GM23338 (cell line): ENCODE data around the gene WRAP53. TPM values are rescaled to one million over a fixed set of nuclear protein-coding genes. Genes with fewer than 3 reads are reported as not detected.

ENCODE experiments used
- ATAC-seq: fragments of 200-7000 bp; cut with Tn5 transposase; 3 replicates; pipeline ENCODE4 v1.9.1; 2020
- DNase-seq: peaks from one replicate; pipeline ENCODE4 v3.0.0-alpha.2; 2015; ENCODE audit warnings: low spot score
- H2AFZ ChIP-seq: fragments of 200-600 bp; sonication (generic); 2 replicates; pipeline ENCODE4 v1.8.0; 2016; ENCODE audit warnings: antibody characterized with exemption, mild to moderate bottlenecking, moderate library complexity
- H3F3A ChIP-seq: fragments of 200-600 bp; sonication (generic); replicated peaks from 2 replicates; pipeline ENCODE4 v1.8.0; 2017; ENCODE audit warnings: antibody characterized with exemption, mixed run types, low read depth
- H3K27ac ChIP-seq: fragments of 200-600 bp; sonication (generic); 2 replicates; pipeline ENCODE4 v1.6.1; 2016; ENCODE audit warnings: low read depth
- H3K27me3 ChIP-seq: fragments of 200-600 bp; sonication (generic); 2 replicates; pipeline ENCODE4 v1.8.0; 2016; ENCODE audit warnings: mild to moderate bottlenecking, mixed run types, moderate library complexity; ENCODE audit not compliant: insufficient read depth
- H3K36me3 ChIP-seq: fragments of 200-600 bp; sonication (generic); 2 replicates; pipeline ENCODE4 v1.8.0; 2016; ENCODE audit warnings: mild to moderate bottlenecking; ENCODE audit not compliant: insufficient read depth
- H3K4me1 ChIP-seq: fragments of 200-600 bp; sonication (generic); 2 replicates; pipeline ENCODE4 v1.8.0; 2016; ENCODE audit warnings: mild to moderate bottlenecking, moderate library complexity; ENCODE audit not compliant: insufficient read depth
- H3K4me2 ChIP-seq: fragments of 200-600 bp; sonication (generic); 2 replicates; pipeline ENCODE4 v1.7.1; 2017; ENCODE audit warnings: mixed run types
- H3K4me3 ChIP-seq: fragments of 200-600 bp; sonication (generic); 2 replicates; pipeline ENCODE4 v1.6.1; 2016; ENCODE audit warnings: mixed run types
- H3K79me2 ChIP-seq: fragments of 200-600 bp; sonication (generic); replicated peaks from 2 replicates; pipeline ENCODE4 v1.8.0; 2017; ENCODE audit warnings: mild to moderate bottlenecking; ENCODE audit not compliant: insufficient read depth
- H3K9me2 ChIP-seq: fragments of 200-600 bp; sonication (generic); 2 replicates; pipeline ENCODE4 v1.8.0; 2017; ENCODE audit not compliant: insufficient read depth
- H4K20me1 ChIP-seq: fragments of 200-600 bp; sonication (generic); replicated peaks from 2 replicates; pipeline ENCODE4 v1.8.0; 2017; ENCODE audit warnings: mild to moderate bottlenecking; ENCODE audit not compliant: insufficient read depth
- H3K27ac Mint-ChIP-seq: 2 replicates; pipeline ENCODE4 v1.8.0; 2020; ENCODE audit warnings: inconsistent platforms, mild to moderate bottlenecking, moderate library complexity, mixed read lengths
- H3K27me3 Mint-ChIP-seq: 3 replicates; pipeline ENCODE4 v1.8.0; 2022; ENCODE audit warnings: low read depth, mild to moderate bottlenecking, moderate library complexity, mixed read lengths, inconsistent platforms; ENCODE audit not compliant: insufficient read depth, poor library complexity
- H3K36me3 Mint-ChIP-seq: 3 replicates; pipeline ENCODE4 v1.8.0; 2021; ENCODE audit warnings: low read depth, mild to moderate bottlenecking, inconsistent platforms, moderate library complexity, mixed read lengths
- H3K4me1 Mint-ChIP-seq: 3 replicates; pipeline ENCODE4 v1.8.0; 2020; ENCODE audit warnings: mild to moderate bottlenecking, inconsistent platforms, mixed read lengths
- H3K4me3 Mint-ChIP-seq: 3 replicates; pipeline ENCODE4 v1.8.0; 2021; ENCODE audit warnings: moderate library complexity, mild to moderate bottlenecking, inconsistent platforms, mixed read lengths
- H3K9me3 Mint-ChIP-seq: 3 replicates; pipeline ENCODE4 v1.8.0; 2020; ENCODE audit warnings: moderate library complexity, mild to moderate bottlenecking, inconsistent platforms, mixed read lengths
- EZH2 ChIP-seq: fragments of 200-600 bp; sonication (generic); IDR thresholded peaks from one replicate; pipeline ENCODE4 v1.8.0; 2017; ENCODE audit warnings: antibody characterized with exemption, mild to moderate bottlenecking, low read depth; ENCODE audit not compliant: unreplicated experiment
- EZH2phosphoT487 ChIP-seq: fragments of 200-600 bp; sonication (generic); IDR thresholded peaks from one replicate; pipeline ENCODE4 v1.8.1; 2018; ENCODE audit warnings: antibody characterized with exemption; ENCODE audit not compliant: unreplicated experiment
- JUNB ChIP-seq: IDR thresholded peaks from one replicate; pipeline ENCODE4 v1.6.1; 2016; ENCODE audit warnings: antibody characterized with exemption; ENCODE audit not compliant: unreplicated experiment
- NANOG ChIP-seq: IDR thresholded peaks from 2 replicates; pipeline ENCODE4 v1.6.1; 2016; ENCODE audit warnings: antibody characterized with exemption, borderline replicate concordance
- STAT1 ChIP-seq: IDR thresholded peaks from one replicate; pipeline ENCODE4 v1.6.1; 2016; ENCODE audit warnings: antibody characterized with exemption; ENCODE audit not compliant: unreplicated experiment
- ZNF114 ChIP-seq: fragments of 250-450 bp; sonication (Bioruptor Pico); IDR thresholded peaks from 2 replicates; pipeline ENCODE4 v1.5.0; 2020; ENCODE audit warnings: mild to moderate bottlenecking, moderate library complexity
- ZNF331 ChIP-seq: fragments of 250-450 bp; sonication (Bioruptor Pico); IDR thresholded peaks from 2 replicates; pipeline ENCODE4 v1.5.0; 2020; ENCODE audit warnings: low read depth, mild to moderate bottlenecking, moderate library complexity
- polyA plus RNA-seq: library from polyadenylated mRNA; unstranded; fragments of >200 nt; fragmentation: Nextera tagmentation; extraction: Ambion mirVana; gene quantifications from 2 replicates; pipeline ENCODE4 v1.2.1, GENCODE V29; 2016
- total RNA-seq: library from RNA; depleted of rRNA; stranded (reverse); fragments of >200 nt; shearing (Covaris generic); gene quantifications from 2 replicates; pipeline ENCODE4 v1.2.3, GENCODE V29; 2014
- TF ChIP-seq, protein P1 (sequence below), 2 experiments: fragments of 200-600 bp in 1 of 2; sonication (generic) in 1 of 2; conservative IDR thresholded peaks; 2 replicates each; pipeline versions ENCODE4 v1.5.1 to v1.6.1; 2016 to 2017; ENCODE audit warnings: antibody characterized with exemption in 2 of 2, low read depth in 2 of 2, mild to moderate bottlenecking in 2 of 2, moderate library complexity in 1 of 2
- TF ChIP-seq, protein P2 (sequence below): IDR thresholded peaks from 2 replicates; pipeline ENCODE4 v1.6.1; 2016; ENCODE audit warnings: antibody characterized with exemption
- TF ChIP-seq, protein P3 (sequence below): fragments of 250-450 bp; sonication (Bioruptor Pico); IDR thresholded peaks from 2 replicates; pipeline ENCODE4 v1.5.0; 2020; ENCODE audit warnings: mild to moderate bottlenecking, moderate library complexity
- TF ChIP-seq, protein P4 (sequence below): IDR thresholded peaks from one replicate; pipeline ENCODE4 v1.6.1; 2018; ENCODE audit warnings: antibody characterized with exemption; ENCODE audit not compliant: unreplicated experiment

The WRAP53 gene
- total and polyA plus RNA-seq, 2 experiments from 2014 or later = 28.1 to 33.3 TPM

DNA sequence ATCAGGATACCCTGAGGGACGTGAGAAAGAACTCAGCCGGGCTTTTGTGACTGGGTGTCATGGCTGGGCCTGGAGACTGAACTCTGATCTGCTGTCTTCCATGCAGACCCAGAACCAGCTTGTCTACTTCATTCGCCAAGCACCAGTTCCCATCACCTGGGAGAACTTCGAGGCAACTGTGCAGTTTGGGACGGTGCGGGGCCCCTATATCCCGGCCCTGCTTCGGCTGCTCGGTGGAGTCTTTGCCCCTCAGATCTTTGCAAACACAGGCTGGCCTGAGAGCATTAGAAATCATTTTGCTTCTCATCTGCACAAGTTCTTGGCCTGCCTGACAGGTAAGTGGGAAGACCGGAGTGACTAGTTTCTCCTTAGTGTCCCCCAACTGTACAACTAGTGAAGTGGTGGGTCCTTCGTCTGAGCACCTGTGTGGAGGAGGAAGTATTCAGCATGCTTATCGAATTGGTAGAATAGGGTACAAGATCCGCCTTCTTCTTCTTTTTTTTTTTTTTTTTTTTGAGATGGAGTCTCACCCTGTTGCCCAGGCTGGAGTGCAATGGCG is 44.8 kb downstream of the WRAP53 start:
- Mint-ChIP-seq H3K9me3 (no peaks in the 10 kb centered on the region), H3K4me1 (no peaks in the 10 kb centered on the region), H3K36me3 (no peaks in the 10 kb centered on the region), H3K4me3 (no peak overlapping the region), H3K27me3 (peaks cover 12% of the 10 kb centered on the region), H3K27ac (no peak overlapping the region)
- Histone ChIP-seq H3K27me3 (no peaks in the 10 kb centered on the region), H2AFZ (no peak overlapping the region), H3K4me3 (no peak overlapping the region), H3K36me3 (no peaks in the 10 kb centered on the region), H3K27ac (no peak overlapping the region), H4K20me1 (no peaks in the 10 kb centered on the region), H3K9me2 (no peaks in the 10 kb centered on the region), H3K4me2 (no peak overlapping the region), H3K4me1 (no peaks in the 10 kb centered on the region), H3K79me2 (no peaks in the 10 kb centered on the region), H3F3A (no peaks in the 10 kb centered on the region)
- no peak for ATAC-seq
- TF ChIP-seq JUNB (no peak), ZNF114 (CRISPR knock-in tag) (no peak), STAT1 (no peak), EZH2phosphoT487 (no peak), EZH2 (no peak), NANOG (no peak), ZNF331 (no peak)
- TF ChIP-seq, protein P1, sequence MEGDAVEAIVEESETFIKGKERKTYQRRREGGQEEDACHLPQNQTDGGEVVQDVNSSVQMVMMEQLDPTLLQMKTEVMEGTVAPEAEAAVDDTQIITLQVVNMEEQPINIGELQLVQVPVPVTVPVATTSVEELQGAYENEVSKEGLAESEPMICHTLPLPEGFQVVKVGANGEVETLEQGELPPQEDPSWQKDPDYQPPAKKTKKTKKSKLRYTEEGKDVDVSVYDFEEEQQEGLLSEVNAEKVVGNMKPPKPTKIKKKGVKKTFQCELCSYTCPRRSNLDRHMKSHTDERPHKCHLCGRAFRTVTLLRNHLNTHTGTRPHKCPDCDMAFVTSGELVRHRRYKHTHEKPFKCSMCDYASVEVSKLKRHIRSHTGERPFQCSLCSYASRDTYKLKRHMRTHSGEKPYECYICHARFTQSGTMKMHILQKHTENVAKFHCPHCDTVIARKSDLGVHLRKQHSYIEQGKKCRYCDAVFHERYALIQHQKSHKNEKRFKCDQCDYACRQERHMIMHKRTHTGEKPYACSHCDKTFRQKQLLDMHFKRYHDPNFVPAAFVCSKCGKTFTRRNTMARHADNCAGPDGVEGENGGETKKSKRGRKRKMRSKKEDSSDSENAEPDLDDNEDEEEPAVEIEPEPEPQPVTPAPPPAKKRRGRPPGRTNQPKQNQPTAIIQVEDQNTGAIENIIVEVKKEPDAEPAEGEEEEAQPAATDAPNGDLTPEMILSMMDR (conservative IDR thresholded peaks at IDR 0.05; ENCODE audit: low read depth in 2 of 2) = no peak
- TF ChIP-seq, protein P2, sequence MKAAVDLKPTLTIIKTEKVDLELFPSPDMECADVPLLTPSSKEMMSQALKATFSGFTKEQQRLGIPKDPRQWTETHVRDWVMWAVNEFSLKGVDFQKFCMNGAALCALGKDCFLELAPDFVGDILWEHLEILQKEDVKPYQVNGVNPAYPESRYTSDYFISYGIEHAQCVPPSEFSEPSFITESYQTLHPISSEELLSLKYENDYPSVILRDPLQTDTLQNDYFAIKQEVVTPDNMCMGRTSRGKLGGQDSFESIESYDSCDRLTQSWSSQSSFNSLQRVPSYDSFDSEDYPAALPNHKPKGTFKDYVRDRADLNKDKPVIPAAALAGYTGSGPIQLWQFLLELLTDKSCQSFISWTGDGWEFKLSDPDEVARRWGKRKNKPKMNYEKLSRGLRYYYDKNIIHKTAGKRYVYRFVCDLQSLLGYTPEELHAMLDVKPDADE = no peak
- TF ChIP-seq, protein P3, sequence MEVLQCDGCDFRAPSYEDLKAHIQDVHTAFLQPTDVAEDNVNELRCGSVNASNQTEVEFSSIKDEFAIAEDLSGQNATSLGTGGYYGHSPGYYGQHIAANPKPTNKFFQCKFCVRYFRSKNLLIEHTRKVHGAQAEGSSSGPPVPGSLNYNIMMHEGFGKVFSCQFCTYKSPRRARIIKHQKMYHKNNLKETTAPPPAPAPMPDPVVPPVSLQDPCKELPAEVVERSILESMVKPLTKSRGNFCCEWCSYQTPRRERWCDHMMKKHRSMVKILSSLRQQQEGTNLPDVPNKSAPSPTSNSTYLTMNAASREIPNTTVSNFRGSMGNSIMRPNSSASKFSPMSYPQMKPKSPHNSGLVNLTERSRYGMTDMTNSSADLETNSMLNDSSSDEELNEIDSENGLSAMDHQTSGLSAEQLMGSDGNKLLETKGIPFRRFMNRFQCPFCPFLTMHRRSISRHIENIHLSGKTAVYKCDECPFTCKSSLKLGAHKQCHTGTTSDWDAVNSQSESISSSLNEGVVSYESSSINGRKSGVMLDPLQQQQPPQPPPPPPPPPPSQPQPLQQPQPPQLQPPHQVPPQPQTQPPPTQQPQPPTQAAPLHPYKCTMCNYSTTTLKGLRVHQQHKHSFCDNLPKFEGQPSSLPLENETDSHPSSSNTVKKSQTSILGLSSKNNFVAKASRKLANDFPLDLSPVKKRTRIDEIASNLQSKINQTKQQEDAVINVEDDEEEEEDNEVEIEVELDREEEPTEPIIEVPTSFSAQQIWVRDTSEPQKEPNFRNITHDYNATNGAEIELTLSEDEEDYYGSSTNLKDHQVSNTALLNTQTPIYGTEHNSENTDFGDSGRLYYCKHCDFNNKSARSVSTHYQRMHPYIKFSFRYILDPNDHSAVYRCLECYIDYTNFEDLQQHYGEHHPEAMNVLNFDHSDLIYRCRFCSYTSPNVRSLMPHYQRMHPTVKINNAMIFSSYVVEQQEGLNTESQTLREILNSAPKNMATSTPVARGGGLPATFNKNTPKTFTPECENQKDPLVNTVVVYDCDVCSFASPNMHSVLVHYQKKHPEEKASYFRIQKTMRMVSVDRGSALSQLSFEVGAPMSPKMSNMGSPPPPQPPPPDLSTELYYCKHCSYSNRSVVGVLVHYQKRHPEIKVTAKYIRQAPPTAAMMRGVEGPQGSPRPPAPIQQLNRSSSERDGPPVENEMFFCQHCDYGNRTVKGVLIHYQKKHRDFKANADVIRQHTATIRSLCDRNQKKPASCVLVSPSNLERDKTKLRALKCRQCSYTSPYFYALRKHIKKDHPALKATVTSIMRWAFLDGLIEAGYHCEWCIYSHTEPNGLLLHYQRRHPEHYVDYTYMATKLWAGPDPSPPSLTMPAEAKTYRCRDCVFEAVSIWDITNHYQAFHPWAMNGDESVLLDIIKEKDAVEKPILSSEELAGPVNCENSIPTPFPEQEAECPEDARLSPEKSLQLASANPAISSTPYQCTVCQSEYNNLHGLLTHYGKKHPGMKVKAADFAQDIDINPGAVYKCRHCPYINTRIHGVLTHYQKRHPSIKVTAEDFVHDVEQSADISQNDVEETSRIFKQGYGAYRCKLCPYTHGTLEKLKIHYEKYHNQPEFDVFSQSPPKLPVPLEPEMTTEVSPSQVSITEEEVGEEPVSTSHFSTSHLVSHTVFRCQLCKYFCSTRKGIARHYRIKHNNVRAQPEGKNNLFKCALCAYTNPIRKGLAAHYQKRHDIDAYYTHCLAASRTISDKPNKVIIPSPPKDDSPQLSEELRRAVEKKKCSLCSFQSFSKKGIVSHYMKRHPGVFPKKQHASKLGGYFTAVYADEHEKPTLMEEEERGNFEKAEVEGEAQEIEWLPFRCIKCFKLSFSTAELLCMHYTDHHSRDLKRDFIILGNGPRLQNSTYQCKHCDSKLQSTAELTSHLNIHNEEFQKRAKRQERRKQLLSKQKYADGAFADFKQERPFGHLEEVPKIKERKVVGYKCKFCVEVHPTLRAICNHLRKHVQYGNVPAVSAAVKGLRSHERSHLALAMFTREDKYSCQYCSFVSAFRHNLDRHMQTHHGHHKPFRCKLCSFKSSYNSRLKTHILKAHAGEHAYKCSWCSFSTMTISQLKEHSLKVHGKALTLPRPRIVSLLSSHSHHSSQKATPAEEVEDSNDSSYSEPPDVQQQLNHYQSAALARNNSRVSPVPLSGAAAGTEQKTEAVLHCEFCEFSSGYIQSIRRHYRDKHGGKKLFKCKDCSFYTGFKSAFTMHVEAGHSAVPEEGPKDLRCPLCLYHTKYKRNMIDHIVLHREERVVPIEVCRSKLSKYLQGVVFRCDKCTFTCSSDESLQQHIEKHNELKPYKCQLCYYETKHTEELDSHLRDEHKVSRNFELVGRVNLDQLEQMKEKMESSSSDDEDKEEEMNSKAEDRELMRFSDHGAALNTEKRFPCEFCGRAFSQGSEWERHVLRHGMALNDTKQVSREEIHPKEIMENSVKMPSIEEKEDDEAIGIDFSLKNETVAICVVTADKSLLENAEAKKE = no peak
- TF ChIP-seq, protein P4, sequence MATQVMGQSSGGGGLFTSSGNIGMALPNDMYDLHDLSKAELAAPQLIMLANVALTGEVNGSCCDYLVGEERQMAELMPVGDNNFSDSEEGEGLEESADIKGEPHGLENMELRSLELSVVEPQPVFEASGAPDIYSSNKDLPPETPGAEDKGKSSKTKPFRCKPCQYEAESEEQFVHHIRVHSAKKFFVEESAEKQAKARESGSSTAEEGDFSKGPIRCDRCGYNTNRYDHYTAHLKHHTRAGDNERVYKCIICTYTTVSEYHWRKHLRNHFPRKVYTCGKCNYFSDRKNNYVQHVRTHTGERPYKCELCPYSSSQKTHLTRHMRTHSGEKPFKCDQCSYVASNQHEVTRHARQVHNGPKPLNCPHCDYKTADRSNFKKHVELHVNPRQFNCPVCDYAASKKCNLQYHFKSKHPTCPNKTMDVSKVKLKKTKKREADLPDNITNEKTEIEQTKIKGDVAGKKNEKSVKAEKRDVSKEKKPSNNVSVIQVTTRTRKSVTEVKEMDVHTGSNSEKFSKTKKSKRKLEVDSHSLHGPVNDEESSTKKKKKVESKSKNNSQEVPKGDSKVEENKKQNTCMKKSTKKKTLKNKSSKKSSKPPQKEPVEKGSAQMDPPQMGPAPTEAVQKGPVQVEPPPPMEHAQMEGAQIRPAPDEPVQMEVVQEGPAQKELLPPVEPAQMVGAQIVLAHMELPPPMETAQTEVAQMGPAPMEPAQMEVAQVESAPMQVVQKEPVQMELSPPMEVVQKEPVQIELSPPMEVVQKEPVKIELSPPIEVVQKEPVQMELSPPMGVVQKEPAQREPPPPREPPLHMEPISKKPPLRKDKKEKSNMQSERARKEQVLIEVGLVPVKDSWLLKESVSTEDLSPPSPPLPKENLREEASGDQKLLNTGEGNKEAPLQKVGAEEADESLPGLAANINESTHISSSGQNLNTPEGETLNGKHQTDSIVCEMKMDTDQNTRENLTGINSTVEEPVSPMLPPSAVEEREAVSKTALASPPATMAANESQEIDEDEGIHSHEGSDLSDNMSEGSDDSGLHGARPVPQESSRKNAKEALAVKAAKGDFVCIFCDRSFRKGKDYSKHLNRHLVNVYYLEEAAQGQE = no peak
- DNase-seq = no peak
